DND-41 (cell line): ENCODE results near the gene STK32C.
A peak's percentile ranks its signal among the peaks of the same experiment; 100 is the strongest.
"Not testable (repeated sequence)": the region's sequence is repeated elsewhere in the genome, so short reads cannot be mapped to it uniquely, and the experiment has no call there.

Experiments
- ATAC-seq: fragments of 200-7000 bp; cut with Tn5 transposase; 3 replicates; pipeline ENCODE4 v1.9.1; 2021; ENCODE audit warnings: low read depth; ENCODE audit not compliant: insufficient read depth
- DNase-seq: peaks from one replicate; pipeline ENCODE4 v3.0.0-alpha.2; 2020
- H2AFZ ChIP-seq: 2 replicates; pipeline ENCODE4 v1.6.0; 2012; ENCODE audit warnings: low read depth, low read length
- H3K27ac ChIP-seq: 2 replicates; pipeline ENCODE4 v1.5.1; 2012; ENCODE audit warnings: low read length, inconsistent platforms
- H3K27me3 ChIP-seq: fragments of 200-600 bp; sonication (generic); 2 replicates; pipeline ENCODE4 v1.6.0; 2012; ENCODE audit warnings: low read length, mild to moderate bottlenecking, inconsistent platforms; ENCODE audit not compliant: insufficient read depth, poor library complexity
- H3K36me3 ChIP-seq: 2 replicates; pipeline ENCODE4 v1.5.1; 2012; ENCODE audit warnings: low read length, inconsistent platforms; ENCODE audit not compliant: insufficient read depth
- H3K4me1 ChIP-seq: 2 replicates; pipeline ENCODE4 v1.5.1; 2012; ENCODE audit warnings: mild to moderate bottlenecking, low read length; ENCODE audit not compliant: insufficient read depth
- H3K4me2 ChIP-seq: 2 replicates; pipeline ENCODE4 v1.6.0; 2012; ENCODE audit warnings: mild to moderate bottlenecking, moderate library complexity, low read length, inconsistent platforms; ENCODE audit not compliant: insufficient read depth
- H3K4me3 ChIP-seq, 2 experiments: fragments of 200-600 bp in 1 of 2; shearing (Covaris generic) in 1 of 2; 2 replicates each; pipeline ENCODE4 v1.5.1; 2012 to 2016; ENCODE audit warnings: inconsistent platforms in 2 of 2, low read length in 2 of 2, mild to moderate bottlenecking in 2 of 2, low read depth in 1 of 2, moderate library complexity in 1 of 2
- H3K79me2 ChIP-seq: 2 replicates; pipeline ENCODE4 v1.6.0; 2012; ENCODE audit warnings: low read length, inconsistent platforms; ENCODE audit not compliant: insufficient read depth
- H3K9ac ChIP-seq: 2 replicates; pipeline ENCODE4 v1.6.0; 2012; ENCODE audit warnings: low read depth, mild to moderate bottlenecking, inconsistent platforms, low read length, moderate library complexity
- H3K9me3 ChIP-seq: 2 replicates; pipeline ENCODE4 v1.5.1; 2012; ENCODE audit warnings: low read length, moderate library complexity, mild to moderate bottlenecking, inconsistent platforms; ENCODE audit not compliant: insufficient read depth, severe bottlenecking
- H4K20me1 ChIP-seq: 2 replicates; pipeline ENCODE4 v1.6.0; 2012; ENCODE audit warnings: low read length; ENCODE audit not compliant: insufficient read depth
- CTCF ChIP-seq: IDR thresholded peaks from 2 replicates; pipeline ENCODE4 v1.5.1; 2012; ENCODE audit warnings: borderline replicate concordance, low read length, moderate library complexity, mild to moderate bottlenecking; ENCODE audit not compliant: poor library complexity, severe bottlenecking; ENCODE audit errors: extremely low read depth
- EZH2 ChIP-seq: IDR thresholded peaks from 3 replicates; pipeline ENCODE4 v1.6.1; 2012; ENCODE audit warnings: borderline replicate concordance, low read depth, mild to moderate bottlenecking, moderate library complexity, low read length, inconsistent platforms; ENCODE audit not compliant: severe bottlenecking

Gene STK32C

GRCh38 chr10:132162021-132162531, 145.7 kb downstream of the STK32C start:
- H3K9ac ChIP-seq = no peak overlapping the region
- H2AFZ ChIP-seq = no peak overlapping the region
- no peaks in the 10 kb centered on the region for H3K9me3 ChIP-seq
- H3K27me3 ChIP-seq = no peaks in the 10 kb centered on the region
- no peak overlapping the region for H3K4me3 ChIP-seq
- no peaks in the 10 kb centered on the region for H3K36me3 ChIP-seq
- no peaks in the 10 kb centered on the region for H3K4me1 ChIP-seq
- H3K27ac ChIP-seq = no peak overlapping the region
- no peaks in the 10 kb centered on the region for H4K20me1 ChIP-seq
- ATAC-seq (no peak), DNase-seq (no peak)
- no peak for TF ChIP-seq CTCF
- no peak for TF ChIP-seq EZH2
- H3K79me2 ChIP-seq = no peaks in the 10 kb centered on the region
- no peak overlapping the region for H3K4me2 ChIP-seq

GRCh38 chr10:132160834-132161622, 146.7 kb downstream of the STK32C start:
- not testable (repeated sequence) for H3K27me3 ChIP-seq, H3K4me2 ChIP-seq, H2AFZ ChIP-seq, H3K79me2 ChIP-seq, H3K9me3 ChIP-seq, H3K9ac ChIP-seq, H4K20me1 ChIP-seq, H3K4me3 ChIP-seq, H3K36me3 ChIP-seq, ATAC-seq, DNase-seq, H3K27ac ChIP-seq, H3K4me1 ChIP-seq

- not testable (repeated sequence) for H3K9me3 ChIP-seq, H4K20me1 ChIP-seq, H3K9ac ChIP-seq, DNase-seq, ATAC-seq, H3K79me2 ChIP-seq, H3K27ac ChIP-seq, H3K36me3 ChIP-seq, H3K4me1 ChIP-seq, H3K4me2 ChIP-seq, H3K27me3 ChIP-seq, H3K4me3 ChIP-seq, H2AFZ ChIP-seq
These were observed 147.5 kb downstream of the STK32C start for GRCh38 chr10:132160231-132160630.

- not testable (repeated sequence) for H3K27me3 ChIP-seq, ATAC-seq, H4K20me1 ChIP-seq, H3K4me1 ChIP-seq, H3K79me2 ChIP-seq, H3K36me3 ChIP-seq, H3K4me2 ChIP-seq, H3K4me3 ChIP-seq, H2AFZ ChIP-seq, H3K27ac ChIP-seq, H3K9me3 ChIP-seq, H3K9ac ChIP-seq
- DNase-seq = peak; percentile 18
These were observed 148.2 kb downstream of the STK32C start for GRCh38 chr10:132159302-132160230.
